ENCODE results near the gene RBSN. TPM values are rescaled to one million over a fixed set of nuclear protein-coding genes. Genes with fewer than 3 reads are reported as not detected.

Gene RBSN
- total RNA-seq, 1 donor from 2014 or later = 16.0 TPM

DNA sequence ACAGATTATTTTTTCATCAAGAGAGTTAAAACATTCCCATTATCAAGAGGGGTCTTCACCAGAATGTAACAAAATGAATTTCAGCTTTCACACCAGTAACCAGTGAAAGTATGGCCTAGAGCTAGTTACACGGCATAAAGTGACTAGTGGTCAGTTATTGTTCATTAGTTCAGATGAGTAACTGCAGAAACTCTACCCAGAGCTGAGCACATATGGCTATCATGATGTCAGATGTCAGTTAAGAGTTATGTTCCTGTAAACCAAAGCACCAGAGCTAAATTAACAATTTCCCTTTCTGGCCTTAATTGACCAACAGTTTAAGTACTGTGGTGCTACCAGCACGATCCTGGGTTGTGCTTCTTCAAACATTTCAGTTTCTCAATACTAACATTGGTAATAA, 27.2 kb downstream of the RBSN start:
- no peak for DNase-seq (ENCODE audit: low read depth)
- TF ChIP-seq, protein P1, sequence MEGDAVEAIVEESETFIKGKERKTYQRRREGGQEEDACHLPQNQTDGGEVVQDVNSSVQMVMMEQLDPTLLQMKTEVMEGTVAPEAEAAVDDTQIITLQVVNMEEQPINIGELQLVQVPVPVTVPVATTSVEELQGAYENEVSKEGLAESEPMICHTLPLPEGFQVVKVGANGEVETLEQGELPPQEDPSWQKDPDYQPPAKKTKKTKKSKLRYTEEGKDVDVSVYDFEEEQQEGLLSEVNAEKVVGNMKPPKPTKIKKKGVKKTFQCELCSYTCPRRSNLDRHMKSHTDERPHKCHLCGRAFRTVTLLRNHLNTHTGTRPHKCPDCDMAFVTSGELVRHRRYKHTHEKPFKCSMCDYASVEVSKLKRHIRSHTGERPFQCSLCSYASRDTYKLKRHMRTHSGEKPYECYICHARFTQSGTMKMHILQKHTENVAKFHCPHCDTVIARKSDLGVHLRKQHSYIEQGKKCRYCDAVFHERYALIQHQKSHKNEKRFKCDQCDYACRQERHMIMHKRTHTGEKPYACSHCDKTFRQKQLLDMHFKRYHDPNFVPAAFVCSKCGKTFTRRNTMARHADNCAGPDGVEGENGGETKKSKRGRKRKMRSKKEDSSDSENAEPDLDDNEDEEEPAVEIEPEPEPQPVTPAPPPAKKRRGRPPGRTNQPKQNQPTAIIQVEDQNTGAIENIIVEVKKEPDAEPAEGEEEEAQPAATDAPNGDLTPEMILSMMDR (conservative IDR thresholded peaks at IDR 0.05; ENCODE audit: low read depth, low read length) = no peak
- H3K4me3 ChIP-seq (ENCODE audit: low read depth, low read length) = no peak overlapping the region

DNA sequence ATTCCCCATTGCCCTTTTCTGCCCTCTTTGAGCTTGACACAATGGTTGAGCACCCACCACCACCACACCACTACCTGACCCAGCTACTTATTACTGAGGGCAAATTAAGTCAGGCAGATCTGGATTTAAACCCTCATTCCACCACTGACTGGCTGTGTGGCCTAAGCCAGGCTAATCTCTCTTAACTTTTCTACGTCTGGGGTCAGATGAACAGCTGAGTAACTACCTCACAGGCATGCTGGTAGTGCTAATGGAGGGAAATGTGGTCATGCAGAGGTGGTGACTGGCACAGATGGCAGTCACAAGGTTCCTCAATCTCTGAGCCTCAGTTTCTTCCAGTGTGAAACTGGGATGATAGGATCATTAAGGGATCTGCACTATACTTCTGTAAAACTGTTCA, 29.5 kb downstream of the RBSN start:
- TF ChIP-seq, protein P1 (conservative IDR thresholded peaks at IDR 0.05; ENCODE audit: low read depth, low read length) = no peak
- no peak overlapping the region for H3K4me3 ChIP-seq (ENCODE audit: low read depth, low read length)
- DNase-seq (ENCODE audit: low read depth) = no peak

DNA sequence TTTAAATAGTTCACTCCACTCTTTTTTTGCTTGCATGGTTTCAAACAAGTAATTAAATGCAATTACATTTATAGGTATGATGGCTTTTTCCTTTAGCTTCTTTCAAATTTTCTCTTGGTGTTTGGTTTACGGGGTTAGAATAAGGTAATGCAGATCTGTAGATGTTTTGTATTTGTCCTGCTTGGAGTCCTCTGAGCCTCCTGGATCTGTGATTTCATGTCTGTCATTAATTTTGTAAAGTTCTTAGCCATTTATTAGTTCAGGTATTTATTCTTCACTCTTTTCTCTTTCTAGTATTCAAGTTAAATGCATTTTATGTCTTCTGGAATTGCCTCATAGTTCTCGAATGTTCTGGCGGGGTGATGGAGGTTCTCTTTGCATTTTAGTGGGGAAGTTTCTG, 32.5 kb downstream of the RBSN start:
- TF ChIP-seq, protein P1 (conservative IDR thresholded peaks at IDR 0.05; ENCODE audit: low read depth, low read length) = no peak
- H3K4me3 ChIP-seq (ENCODE audit: low read depth, low read length) = no peak overlapping the region
- no peak for DNase-seq (ENCODE audit: low read depth)

DNA sequence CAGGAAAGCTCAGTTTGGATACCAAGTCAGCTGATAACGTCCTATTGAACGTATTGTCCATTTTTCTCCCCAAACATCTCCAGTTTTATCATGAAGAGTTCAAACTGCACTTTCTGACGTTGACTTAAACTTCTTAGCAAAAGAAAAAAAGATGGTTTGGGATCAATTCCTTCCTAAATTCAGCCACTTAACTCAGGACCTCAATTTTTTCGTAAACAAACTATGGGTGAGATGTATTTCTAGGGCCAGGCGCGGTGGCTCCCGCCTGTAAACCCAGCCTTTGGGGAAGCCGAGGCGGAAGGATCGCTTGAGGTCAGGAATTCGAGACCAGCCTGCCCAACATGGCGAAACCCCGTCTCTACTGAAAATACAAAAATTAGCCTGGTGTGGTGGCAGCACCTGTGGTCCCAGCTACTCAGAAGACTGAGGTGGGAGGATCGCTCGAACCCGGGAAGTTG, 33.4 kb downstream of the RBSN start:
- no peak for DNase-seq (ENCODE audit: low read depth)
- TF ChIP-seq, protein P1 (conservative IDR thresholded peaks at IDR 0.05; ENCODE audit: low read depth, low read length) = no peak
- H3K4me3 ChIP-seq (ENCODE audit: low read depth, low read length) = peak overlapping the region; percentile 94

DNA sequence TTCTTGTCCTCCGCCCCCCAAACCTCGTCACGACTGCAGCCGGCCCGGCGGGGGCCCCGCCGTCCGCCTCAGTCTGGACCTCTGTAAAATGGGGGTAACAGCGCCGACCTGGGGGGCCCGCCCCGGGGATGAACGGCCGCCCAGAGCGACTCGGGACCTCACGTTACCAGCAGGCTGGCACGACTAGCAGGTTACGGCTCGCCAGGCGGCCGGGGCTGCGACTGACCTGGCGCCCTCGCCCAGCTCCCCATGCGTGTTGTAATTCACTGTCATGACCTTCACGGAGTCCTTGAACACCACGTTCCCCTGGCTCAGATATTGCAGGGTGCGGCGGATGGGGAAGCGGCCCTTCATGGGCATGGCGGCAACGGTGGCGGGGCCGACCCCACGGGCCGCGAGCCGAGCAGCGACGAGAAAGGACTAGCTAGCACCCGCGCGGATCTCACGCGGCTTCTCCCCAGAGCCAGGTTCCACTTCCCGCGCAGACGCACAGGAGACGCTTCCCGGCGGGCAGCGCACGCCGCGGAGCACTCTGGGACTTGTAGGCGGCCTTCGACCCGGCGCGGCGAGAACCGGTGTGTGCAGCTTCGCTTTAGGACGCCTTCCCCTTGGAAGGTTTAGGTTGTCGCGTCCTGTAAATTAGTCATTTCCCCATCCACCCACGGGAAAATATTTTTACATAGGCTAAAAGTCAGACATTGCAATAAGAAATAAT, 34.0 kb downstream of the RBSN start, which contains the start of gene MRPS25:
MRPS25 (minus strand) TSS at position 481 of the 715 bp plus-strand sequence; CDS start at position 360, 121 bp downstream.
- TF ChIP-seq, protein P1 (conservative IDR thresholded peaks at IDR 0.05; ENCODE audit: low read depth, low read length) = no peak
- H3K4me3 ChIP-seq (ENCODE audit: low read depth, low read length) = peak within 1 kb of the TSS; percentile 94
- peak; percentile 43 for DNase-seq (ENCODE audit: low read depth)

DNA sequence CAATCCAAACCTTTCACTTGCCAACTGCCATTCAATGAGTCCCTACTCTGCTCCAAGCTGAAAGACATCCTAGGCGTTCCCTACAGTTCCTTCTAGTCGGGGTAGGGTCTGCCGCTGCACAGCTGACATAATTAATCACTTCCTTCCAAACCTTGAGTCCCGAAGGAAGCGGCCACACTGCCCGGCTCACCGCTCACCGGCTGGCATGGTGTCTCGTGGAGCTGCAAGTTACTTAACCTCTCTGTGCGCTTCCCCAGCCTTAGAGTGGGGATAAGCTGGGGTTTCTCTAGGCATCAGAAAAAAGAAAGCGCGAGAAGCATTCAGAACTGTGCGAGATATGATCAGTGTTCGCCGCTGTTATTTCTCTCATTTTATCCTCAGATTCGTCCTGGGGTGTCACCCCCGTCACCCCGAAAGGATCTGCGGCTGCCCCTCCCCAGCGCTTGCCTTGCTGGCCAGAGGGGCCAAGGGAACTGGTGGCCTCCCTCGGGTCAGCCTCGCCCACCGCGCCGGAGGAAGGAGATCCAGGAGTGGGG, 34.6 kb downstream of the RBSN start:
- no peak for DNase-seq (ENCODE audit: low read depth)
- TF ChIP-seq, protein P1 (conservative IDR thresholded peaks at IDR 0.05; ENCODE audit: low read depth, low read length) = no peak

More for the DNA sequence above, 34.6 kb downstream of the RBSN start:
- peak overlapping the region; percentile 94 for H3K4me3 ChIP-seq (ENCODE audit: low read depth, low read length)
